Skeletal muscle tissue (tissue), 4 donors: ENCODE results near the gene TIMM44. TPM values are rescaled to one million over a fixed set of nuclear protein-coding genes. Genes with fewer than 3 reads are reported as not detected.
"Not testable (repeated sequence)": the region's sequence is repeated elsewhere in the genome, so short reads cannot be mapped to it uniquely, and the experiment has no call there.

Experiments used
- H3K27ac ChIP-seq: one replicate; pipeline ENCODE4 v1.7.0; 2013; ENCODE audit warnings: mild to moderate bottlenecking, low read depth, low read length, inconsistent platforms
- H3K27me3 ChIP-seq, 3 donors: one replicate each; pipeline ENCODE4 v1.7.0; 2013; ENCODE audit warnings: low read length in 3 of 3; ENCODE audit not compliant: control insufficient read depth in 3 of 3, insufficient read depth in 3 of 3
- H3K36me3 ChIP-seq, 3 donors: one replicate each; pipeline ENCODE4 v1.7.0; 2013; ENCODE audit warnings: low read length in 3 of 3; ENCODE audit not compliant: control insufficient read depth in 3 of 3, insufficient read depth in 3 of 3
- H3K4me1 ChIP-seq, 3 donors: one replicate each; pipeline ENCODE4 v1.7.0; 2013; ENCODE audit warnings: low read length in 3 of 3, mild to moderate bottlenecking in 3 of 3; ENCODE audit not compliant: control insufficient read depth in 3 of 3, insufficient read depth in 3 of 3
- H3K4me3 ChIP-seq, 3 donors: one replicate each; pipeline ENCODE4 v1.7.0; 2013; ENCODE audit warnings: low read length in 3 of 3
- H3K9ac ChIP-seq, 3 donors: one replicate each; pipeline ENCODE4 v1.7.0; 2013; ENCODE audit warnings: low read length in 3 of 3, mild to moderate bottlenecking in 3 of 3, moderate library complexity in 2 of 3, low read depth in 1 of 3
- H3K9me3 ChIP-seq, 3 donors: one replicate each; pipeline ENCODE4 v1.7.0; 2013; ENCODE audit warnings: low read length in 3 of 3; ENCODE audit not compliant: control insufficient read depth in 3 of 3
- total RNA-seq: library from RNA; depleted of rRNA; stranded (reverse); fragments of >200 nt; gene quantifications from one replicate; pipeline ENCODE4 v1.2.3, GENCODE V29; 2014
- donor health status: Osteomylitis.

TIMM44 gene
- total RNA-seq, 1 donor from 2014 or later = 36.0 TPM

- Histone ChIP-seq H3K27me3 (peaks cover 16 to 32% (median 17%) of the 10 kb centered on the region in 3 donors), H3K9ac (no peak overlapping the region), H3K4me1 (peaks cover 5 to 10% (median 9%) of the 10 kb centered on the region in 3 donors), H3K4me3 (no peak overlapping the region), H3K27ac (no peak overlapping the region), H3K9me3 (peaks cover 0 to 2% (median 0%) of the 10 kb centered on the region in 3 donors), H3K36me3 (no peaks in the 10 kb centered on the region)
Measured at GRCh38 chr19:7897292-7897691, 46.2 kb downstream of the TIMM44 start.

DNA sequence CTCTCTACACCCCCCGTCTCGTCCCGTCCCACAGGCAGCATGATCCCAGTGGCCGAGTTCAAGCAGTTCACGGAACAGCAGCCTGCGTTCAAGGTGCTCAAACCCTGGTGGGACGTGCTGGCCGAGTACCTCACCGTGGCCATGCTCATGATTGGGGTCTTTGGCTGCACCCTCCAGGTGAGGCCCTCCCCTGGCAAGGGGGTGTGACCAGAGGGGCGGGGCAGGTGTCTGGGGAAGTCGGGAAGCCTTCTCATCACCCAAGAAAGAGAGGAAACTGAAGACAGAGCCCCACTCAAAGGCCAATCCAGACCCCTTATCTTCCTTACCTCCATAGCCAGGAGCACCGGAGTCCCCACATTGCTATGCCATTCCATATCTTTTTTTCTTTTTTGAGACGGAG, 47.9 kb downstream of the TIMM44 start:
- H3K4me3 ChIP-seq = no peak overlapping the region
- no peak overlapping the region for H3K9ac ChIP-seq
- H3K36me3 ChIP-seq = no peaks in the 10 kb centered on the region
- H3K9me3 ChIP-seq = peaks cover 0 to 2% (median 0%) of the 10 kb centered on the region in 3 donors
- H3K27ac ChIP-seq = no peak overlapping the region
- peaks cover 4 to 6% (median 5%) of the 10 kb centered on the region in 3 donors for H3K4me1 ChIP-seq
- H3K27me3 ChIP-seq = peaks cover 16 to 33% (median 19%) of the 10 kb centered on the region in 3 donors

GRCh38 chr19:7894612-7895309, 48.7 kb downstream of the TIMM44 start:
- Histone ChIP-seq H3K27ac (no peak overlapping the region), H3K4me3 (no peak overlapping the region), H3K27me3 (peaks cover 16 to 37% (median 19%) of the 10 kb centered on the region in 3 donors), H3K4me1 (no peaks in the 10 kb centered on the region), H3K9ac (no peak overlapping the region), H3K36me3 (no peaks in the 10 kb centered on the region), H3K9me3 (peaks cover 0 to 2% (median 0%) of the 10 kb centered on the region in 3 donors)

DNA sequence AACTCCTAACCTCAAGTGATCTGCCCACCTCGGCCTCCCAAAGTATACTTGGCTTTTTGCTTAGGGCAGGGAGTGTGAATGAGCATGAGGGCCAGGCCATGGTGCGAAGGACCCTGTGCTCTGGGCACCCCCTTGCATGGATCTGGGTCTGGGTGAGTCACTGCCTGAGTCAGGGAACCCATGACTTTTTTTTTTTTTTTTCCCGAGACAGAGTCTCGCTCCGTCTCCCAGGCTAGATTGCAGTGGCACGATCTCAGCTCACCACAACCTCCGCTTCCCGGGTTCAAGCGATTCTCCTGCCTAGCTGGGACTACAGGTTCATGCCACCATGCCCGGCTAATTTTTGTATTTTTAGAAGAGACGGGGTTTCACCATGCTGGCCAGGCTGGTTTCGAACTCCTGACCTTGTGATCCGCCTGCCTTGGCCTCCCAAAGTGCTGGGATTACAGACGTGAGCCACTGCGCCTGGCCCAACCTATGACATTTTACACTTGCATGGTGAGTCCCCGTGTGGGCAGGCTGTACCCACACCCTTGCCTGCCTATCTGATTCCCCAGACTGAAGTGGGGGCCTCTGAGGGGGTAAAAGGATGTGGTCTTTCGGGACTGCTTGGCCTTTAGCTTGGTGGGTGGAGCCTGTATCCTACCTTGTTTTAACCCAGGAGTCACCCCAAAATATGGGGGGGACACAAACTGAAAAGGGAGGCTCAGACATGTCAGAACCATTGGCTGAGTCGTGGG, 49.9 kb downstream of the TIMM44 start:
- not testable (repeated sequence) for H3K4me1 ChIP-seq, H3K9ac ChIP-seq, H3K36me3 ChIP-seq, H3K9me3 ChIP-seq, H3K4me3 ChIP-seq, H3K27ac ChIP-seq
- H3K27me3 ChIP-seq = peaks cover 21 to 37% (median 28%) of the 10 kb centered on the region in 3 donors

GRCh38 chr19:7888826-7889217, 54.6 kb downstream of the TIMM44 start:
- Histone ChIP-seq H3K36me3 (no peaks in the 10 kb centered on the region), H3K9me3 (no peaks in the 10 kb centered on the region), H3K27ac (no peak overlapping the region), H3K4me3 (no peak overlapping the region), H3K9ac (no peak overlapping the region), H3K27me3 (peaks cover 19 to 31% (median 25%) of the 10 kb centered on the region in 3 donors), H3K4me1 (no peaks in the 10 kb centered on the region)

DNA sequence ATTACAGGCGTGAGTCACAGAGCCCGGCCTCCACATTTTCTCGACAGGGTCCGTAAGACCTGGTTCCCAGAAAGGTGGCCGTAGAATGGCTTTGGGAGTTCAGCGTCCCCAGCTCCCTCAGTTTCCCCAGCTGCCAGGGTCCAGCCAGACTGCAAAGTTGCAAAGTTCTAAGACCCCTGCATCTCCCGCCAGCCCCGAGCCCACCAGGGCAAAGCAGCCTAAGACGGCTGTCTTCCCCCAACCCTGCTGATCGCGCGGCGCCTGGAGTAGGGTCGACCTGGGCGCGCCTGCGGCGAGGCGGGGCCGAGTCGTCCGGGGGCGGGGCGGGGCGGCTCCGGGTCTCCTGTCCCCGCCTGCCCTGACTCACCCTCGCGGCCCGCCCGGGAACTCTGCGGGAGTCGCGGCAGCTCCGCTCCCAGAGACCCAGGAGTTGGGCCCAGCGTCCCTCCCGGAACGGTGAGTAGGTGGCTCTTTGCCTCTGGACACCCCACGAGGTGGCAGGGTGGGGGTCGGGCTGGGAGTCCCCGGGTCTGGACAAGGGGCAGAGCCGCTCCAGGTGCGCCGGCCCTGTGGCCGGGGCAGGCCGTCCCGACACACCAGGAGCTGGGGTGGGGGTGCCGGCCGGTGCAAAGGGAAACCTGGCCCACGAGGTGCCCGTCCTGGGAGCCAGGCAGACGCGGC, 55.2 kb downstream of the TIMM44 start, which contains the start of gene LRRC8E:
Gene LRRC8E, plus strand, starts transcription at position 366 of the 681 bp plus-strand sequence. CDS start 7,094 bp downstream, outside the sequence.
- Histone ChIP-seq H3K4me3 (no peak within 1 kb of the TSS), H3K27me3 (peaks cover 18 to 29% (median 21%) of the 10 kb centered on the region in 3 donors), H3K36me3 (no peaks in the 10 kb centered on the region), H3K27ac (no peak within 1 kb of the TSS), H3K4me1 (no peaks in the 10 kb centered on the region), H3K9me3 (no peaks in the 10 kb centered on the region), H3K9ac (no peak within 1 kb of the TSS)

DNA sequence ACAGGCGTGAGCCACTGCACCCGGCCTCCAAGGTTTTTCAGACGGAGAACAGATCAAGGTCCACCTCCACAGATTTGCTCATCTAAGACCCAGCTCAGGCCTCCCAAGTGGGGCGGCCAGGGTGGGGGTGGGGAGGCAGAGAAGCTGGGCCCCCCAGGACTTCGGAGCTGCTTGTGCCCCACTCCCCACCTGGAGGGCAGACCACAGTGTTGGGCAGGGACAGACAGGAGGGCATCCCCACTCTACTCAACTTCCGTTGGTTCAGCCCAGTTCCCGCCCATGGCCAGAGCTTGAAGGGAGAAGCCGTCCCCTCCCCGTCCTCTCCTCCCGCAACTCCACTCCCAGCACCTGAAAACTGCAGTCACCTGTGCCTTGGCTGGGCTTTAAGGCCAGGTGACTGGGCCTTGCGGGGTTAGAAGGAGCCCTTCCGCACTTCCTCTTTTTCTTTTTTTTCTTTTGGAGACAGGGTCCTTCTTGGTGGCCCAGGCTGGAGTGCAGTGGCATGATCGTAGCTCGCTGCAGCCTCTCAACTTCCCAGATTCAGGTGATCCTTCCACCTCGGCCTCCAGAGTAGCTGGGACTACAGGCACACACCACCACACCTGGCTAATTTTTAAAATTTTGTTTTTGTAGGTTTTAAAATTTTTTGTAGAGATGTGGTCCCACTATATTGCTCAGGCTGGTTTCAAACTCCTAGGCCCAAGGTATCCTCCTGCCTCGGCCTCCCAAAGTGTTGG, 55.9 kb downstream of the TIMM44 start:
- no peaks in the 10 kb centered on the region for H3K36me3 ChIP-seq
- H3K9ac ChIP-seq = no peak overlapping the region
- no peak overlapping the region for H3K27ac ChIP-seq
- H3K4me1 ChIP-seq = no peaks in the 10 kb centered on the region
- no peak overlapping the region for H3K4me3 ChIP-seq
- H3K9me3 ChIP-seq = no peaks in the 10 kb centered on the region
- H3K27me3 ChIP-seq = peaks cover 18 to 27% (median 21%) of the 10 kb centered on the region in 3 donors

DNA sequence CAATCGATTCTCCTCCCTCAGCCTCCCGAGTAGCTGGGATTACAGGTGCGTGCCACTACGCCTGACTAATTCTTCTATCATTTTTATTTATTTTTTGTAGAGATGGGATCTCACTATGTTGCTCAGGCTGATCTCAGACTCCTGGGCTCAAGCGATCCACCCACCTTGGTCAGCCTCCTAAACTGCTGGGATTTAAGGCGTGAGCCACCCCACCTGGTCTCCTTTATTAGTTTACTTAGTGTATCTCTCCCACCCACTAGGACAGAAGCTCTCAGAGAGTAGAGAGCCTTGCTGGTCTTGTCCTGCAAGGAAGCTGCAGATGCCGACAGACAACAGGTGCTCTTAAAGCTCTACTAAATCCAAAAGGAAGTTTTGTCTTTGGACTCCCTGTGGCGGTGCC, 57.6 kb downstream of the TIMM44 start:
- H3K9me3 ChIP-seq = no peaks in the 10 kb centered on the region
- H3K9ac ChIP-seq = no peak overlapping the region
- no peaks in the 10 kb centered on the region for H3K36me3 ChIP-seq
- H3K4me3 ChIP-seq = no peak overlapping the region
- H3K27ac ChIP-seq = no peak overlapping the region
- peaks cover 18 to 23% (median 19%) of the 10 kb centered on the region in 3 donors for H3K27me3 ChIP-seq
- no peaks in the 10 kb centered on the region for H3K4me1 ChIP-seq

GRCh38 chr19:7883796-7884570, 59.5 kb downstream of the TIMM44 start:
- H3K27ac ChIP-seq = no peak overlapping the region
- H3K27me3 ChIP-seq = peaks cover 17 to 22% (median 17%) of the 10 kb centered on the region in 3 donors
- H3K9ac ChIP-seq = no peak overlapping the region
- H3K36me3 ChIP-seq = no peaks in the 10 kb centered on the region
- no peaks in the 10 kb centered on the region for H3K9me3 ChIP-seq
- H3K4me1 ChIP-seq = no peaks in the 10 kb centered on the region
- no peak overlapping the region for H3K4me3 ChIP-seq
